HG03575 (cell line): ENCODE data around the gene OR10AD1.
"Not testable (repeated sequence)": the region's sequence is repeated elsewhere in the genome, so short reads cannot be mapped to it uniquely, and the experiment has no call there.

ENCODE experiments used
- ATAC-seq: cut with Tn5 transposase; IDR thresholded peaks from one replicate; pipeline ENCODE4 v1.9.1; 2021; ENCODE audit not compliant: unreplicated experiment, insufficient number of reproducible peaks, low FRiP score; ENCODE audit errors: extremely low read depth

The OR10AD1 gene

GRCh38 chr12:48203192-48203591 is at the start of gene OR10AD1:
Gene OR10AD1 (minus strand): TSS chr12:48203292. CDS start chr12:48203292, 0 bp downstream.
- no peak for ATAC-seq

- ATAC-seq = no peak
Measured at GRCh38 chr12:48247181-48247966, 44.3 kb upstream of the OR10AD1 start.

DNA sequence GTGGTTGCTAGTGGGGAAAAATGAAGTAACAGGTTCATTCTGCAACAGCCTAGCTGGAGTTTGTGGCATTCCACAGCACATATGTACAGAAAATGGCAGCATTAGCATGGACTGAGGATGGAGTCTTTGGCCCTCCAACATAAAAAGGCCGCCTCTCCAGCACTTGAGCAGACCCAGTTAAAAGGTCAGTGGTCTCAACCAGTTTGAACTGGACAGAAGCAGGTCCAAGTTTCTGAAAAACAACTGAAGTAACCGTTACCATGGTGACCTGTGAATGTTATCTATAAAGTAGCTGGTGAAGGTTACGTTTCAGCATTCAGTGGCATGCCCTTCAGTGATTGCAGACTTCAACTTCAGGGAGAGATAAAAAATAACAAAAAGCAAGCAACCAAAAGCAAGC is 34.1 kb upstream of the OR10AD1 start:
- no peak for ATAC-seq

DNA sequence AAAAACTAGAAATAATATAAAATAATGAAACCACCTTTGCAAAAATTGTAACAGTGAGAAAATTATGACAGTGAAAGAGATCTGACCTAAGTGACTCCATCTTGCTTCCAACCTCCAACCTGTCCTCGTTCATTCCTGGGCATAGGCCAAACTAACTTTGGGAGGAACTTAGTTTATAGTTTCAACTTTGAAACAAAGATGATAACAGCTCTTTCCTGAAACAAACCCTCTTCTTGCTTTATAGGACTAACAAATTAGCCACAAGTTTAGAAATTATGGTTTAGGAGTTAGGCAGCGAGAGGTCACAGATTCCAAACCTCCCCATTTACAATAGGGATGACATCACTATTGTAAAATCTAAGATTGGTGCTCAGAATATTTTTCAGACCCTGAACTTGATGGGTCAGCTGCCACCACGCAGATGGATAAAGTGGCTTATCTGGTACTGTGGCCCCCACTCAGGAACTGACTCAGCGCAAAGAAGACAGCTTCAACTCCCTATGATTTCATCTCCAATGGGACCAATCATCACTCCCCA is 32.8 kb upstream of the OR10AD1 start:
- ATAC-seq = no peak

DNA sequence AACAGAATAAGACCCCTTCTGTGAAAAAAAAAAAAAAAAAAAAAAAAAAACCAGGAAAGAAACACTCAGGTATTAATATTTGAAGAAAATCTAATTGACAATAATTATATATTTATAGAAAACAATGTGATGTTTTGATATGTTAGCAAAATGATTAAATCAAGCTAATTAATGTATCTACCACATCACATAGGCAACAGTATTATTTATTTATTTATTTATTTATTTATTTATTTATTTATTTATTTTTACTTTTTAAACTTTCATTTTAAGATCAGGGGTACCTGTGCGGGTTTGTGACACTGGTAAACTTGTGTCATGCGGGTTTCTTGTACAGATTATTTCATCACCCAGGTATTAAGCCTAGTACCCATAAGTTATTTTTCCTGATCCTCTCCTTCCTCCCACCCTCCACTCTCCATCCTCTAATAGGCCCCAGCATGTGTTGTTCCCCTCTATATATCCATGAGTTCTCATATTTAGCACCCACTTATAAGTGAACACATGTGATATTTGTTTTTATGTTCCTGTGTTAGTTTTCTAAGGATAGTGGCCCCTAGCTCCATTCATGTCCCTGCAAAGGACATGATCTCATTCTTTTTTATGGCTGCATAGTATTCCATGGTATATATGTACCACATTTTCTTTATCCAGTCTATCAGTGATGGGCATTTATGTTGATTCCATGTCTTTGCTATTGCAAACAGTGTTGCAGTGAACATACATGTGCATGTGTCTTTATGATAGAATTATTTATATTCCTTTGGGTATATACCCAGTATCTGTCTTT is 28.3 kb upstream of the OR10AD1 start:
- ATAC-seq = not testable (repeated sequence)

DNA sequence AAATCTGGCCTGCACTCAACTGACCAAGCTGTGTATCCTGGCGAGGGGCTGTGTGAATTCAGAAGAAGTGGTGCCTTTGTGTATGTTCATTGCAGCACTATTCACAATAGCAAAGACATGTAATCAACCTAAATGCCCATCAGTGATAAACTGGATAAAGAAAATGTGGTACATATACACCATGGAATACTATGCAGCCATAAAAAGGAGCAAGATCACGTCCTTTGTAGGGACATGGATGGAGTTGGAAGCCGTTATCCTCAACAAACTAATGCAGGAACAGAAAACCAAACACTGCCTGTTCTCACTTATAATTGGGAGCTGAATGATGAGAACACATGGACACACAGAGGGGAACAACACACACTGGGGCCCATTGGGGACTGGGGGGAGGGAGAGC is 21.4 kb upstream of the OR10AD1 start:
- not testable (repeated sequence) for ATAC-seq

GRCh38 chr12:48221645-48222044 is 18.6 kb upstream of the OR10AD1 start:
- ATAC-seq = no peak

- ATAC-seq = no peak
Measured at GRCh38 chr12:48220701-48221100, 17.6 kb upstream of the OR10AD1 start.

DNA sequence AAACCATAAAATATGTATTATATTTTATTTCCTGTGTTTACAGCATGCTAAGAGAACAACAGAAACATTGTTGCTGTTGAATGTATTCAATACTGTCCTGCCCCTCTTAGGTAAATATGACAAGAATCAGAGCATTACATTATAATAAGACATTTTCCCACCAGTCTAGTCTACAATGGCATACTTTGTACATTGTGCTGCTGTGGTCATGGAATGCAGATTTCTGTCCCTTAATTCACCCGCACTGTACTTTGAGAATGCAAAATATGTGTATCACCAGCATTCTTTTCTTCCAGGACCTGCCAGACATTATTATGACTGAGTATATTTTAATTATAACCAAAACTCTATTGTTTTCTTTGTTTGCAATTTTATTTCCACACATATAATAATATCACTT is 16.5 kb upstream of the OR10AD1 start:
- no peak for ATAC-seq

- no peak for ATAC-seq
Measured at GRCh38 chr12:48216785-48217184, 13.7 kb upstream of the OR10AD1 start.

- not testable (repeated sequence) for ATAC-seq
Measured at GRCh38 chr12:48209495-48209894, 6.4 kb upstream of the OR10AD1 start.

- no peak for ATAC-seq
Measured at GRCh38 chr12:48202766-48203165, 326 bp downstream of the OR10AD1 start.

- no peak for ATAC-seq
Measured at GRCh38 chr12:48201516-48201915, 1.6 kb downstream of the OR10AD1 start.

DNA sequence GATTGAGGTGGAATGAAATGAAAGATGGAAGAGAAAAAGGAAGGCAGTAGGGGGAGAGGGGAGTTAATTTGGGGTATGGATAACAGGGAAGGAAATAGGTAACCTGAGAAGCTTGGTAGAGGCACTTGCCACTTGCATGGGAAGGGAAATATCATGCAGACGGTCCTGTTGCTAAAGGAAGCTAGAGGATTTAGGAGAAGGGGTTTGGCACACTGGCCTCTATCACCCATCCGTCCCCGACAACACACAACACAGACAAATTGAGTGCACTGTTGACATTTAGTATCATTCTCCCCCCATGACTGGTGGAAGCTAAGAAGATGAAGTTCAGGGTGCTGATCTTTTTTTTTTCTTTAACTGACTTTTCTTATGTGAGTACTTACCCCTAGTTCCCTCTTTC is 2.0 kb downstream of the OR10AD1 start:
- no peak for ATAC-seq

GRCh38 chr12:48199774-48200221 is 3.3 kb downstream of the OR10AD1 start:
- ATAC-seq = no peak

GRCh38 chr12:48198985-48199384 is 4.1 kb downstream of the OR10AD1 start:
- no peak for ATAC-seq

- ATAC-seq = no peak
Measured at GRCh38 chr12:48198672-48198971, 4.5 kb downstream of the OR10AD1 start.

GRCh38 chr12:48197971-48198671 is 5.0 kb downstream of the OR10AD1 start:
- peak; percentile 94 for ATAC-seq

DNA sequence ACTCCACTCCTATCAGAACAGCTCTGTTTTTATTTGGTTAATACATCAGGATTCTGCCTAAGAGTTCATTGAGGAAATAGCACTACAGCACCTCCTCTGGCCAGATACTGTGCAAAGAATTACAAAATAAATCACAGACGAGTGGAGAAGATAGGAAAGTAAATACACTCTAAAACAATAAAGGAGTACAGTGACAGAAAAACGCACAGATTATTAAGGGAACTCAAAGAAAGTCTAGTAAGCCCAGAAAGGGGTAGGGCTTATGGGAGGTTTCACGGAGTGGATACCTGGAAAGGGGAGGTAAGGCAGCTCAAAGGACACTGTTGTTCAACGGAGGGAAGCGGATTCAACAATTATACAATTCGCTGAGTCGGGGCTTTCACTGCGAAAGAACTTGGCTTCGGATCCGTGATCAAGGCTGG is 5.5 kb downstream of the OR10AD1 start:
- ATAC-seq = peak; percentile 21
